GM19043 (cell line): ENCODE data around the gene BMPER.

Experiments used
- ATAC-seq: cut with Tn5 transposase; IDR thresholded peaks from one replicate; pipeline ENCODE4 v1.9.1; 2021; ENCODE audit warnings: low read depth; ENCODE audit not compliant: unreplicated experiment

The BMPER gene

GRCh38 chr7:33919449-33919848 lies 14.1 kb downstream of the BMPER start:
- no peak for ATAC-seq

GRCh38 chr7:33921216-33921938 lies 16.0 kb downstream of the BMPER start:
- ATAC-seq = no peak

DNA sequence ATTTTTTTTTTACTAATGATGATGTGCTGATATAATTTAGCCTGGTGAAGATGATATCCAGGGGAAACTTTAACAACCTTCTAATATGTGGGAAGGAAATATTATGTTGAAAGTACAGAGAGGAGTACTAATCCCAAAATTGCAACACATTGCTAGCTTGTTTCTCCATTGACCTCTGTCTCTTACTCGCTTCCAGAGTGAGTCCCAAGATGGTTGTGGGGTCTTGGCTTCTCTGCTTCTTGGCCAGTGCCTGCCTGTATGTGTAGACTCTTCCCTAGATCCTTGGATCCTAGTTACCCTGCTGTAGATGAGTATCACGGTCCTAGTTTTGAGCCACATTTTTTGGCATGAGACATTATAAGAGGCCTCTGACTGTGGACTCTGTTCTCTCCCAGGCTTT lies 17.5 kb downstream of the BMPER start:
- no peak for ATAC-seq

DNA sequence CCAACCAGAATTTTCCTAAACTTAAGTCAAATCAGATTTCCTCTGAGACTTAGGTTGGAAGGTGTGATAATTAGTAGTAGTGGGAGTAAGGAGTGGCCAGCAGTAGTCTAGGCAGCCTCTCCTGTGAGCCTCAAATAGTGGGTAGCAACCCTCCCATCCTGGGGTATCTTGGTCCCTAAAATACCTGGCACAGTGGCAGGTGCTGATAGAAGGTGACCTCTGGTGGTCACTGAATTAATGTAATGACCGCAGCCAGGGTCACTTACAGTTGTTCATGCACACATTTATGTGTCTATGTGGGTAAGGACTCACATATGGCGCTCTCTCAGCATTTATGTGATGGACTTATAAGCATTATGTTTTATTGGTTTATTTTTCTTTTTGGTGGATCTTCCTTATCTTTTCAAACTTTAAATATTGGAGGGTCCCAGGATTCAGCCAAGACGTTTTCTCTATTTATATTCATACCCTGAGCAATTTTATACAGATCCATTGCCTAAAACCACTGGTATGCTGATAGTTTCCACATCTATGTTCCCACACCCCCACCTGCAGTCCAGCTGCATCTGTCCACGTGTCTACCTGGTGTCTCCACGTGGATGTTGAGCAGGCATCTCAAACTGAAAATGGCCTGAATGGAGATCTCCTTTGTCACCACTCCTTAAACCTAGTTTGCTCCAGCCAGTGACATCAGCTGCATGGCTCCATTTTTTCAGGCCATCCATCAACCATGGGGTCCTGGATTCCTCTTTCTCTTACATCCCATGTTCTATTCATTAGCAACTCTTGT lies 18.3 kb downstream of the BMPER start:
- ATAC-seq = no peak

DNA sequence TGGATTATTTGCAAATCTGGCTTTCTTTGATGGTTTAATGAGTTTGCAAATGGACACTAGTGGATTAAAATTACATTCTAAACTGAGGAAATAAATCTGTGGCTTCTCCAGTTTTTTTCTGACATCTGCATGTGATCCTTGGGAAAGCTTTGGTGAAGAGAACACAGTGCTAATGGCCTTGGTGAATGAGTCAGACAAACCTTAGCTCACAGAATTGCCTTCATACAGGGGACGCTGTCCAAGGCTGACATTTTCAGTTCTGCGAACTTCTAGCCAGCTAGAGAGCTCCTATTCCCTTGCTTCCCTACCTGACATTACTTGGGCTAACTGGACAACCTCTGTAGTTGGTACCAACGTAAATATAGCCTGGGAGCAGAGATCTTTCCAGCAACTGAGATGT lies 21.2 kb downstream of the BMPER start:
- no peak for ATAC-seq

- ATAC-seq = no peak
Measured at GRCh38 chr7:33928986-33929385, 23.6 kb downstream of the BMPER start.

DNA sequence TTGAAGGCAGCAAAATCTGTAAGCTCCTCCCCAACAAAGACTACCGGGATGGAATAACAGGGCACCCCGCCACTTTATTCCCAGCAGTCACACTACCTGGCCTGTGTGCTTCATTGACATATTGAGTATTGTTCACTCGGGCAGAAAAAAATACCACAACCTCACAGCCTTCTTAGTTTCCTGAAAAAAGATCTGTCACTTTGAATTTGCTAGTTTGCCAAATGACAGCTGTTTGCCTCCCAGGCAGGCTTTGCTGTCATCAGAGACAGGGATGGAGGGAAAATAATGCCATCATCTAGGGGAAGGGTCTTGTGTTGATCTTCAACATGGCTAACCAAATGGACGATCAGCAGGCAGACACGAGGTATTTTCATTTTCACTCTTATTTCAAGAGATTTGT lies 26.9 kb downstream of the BMPER start:
- no peak for ATAC-seq

GRCh38 chr7:33932832-33933468 lies 27.6 kb downstream of the BMPER start:
- ATAC-seq = peak; percentile 82

DNA sequence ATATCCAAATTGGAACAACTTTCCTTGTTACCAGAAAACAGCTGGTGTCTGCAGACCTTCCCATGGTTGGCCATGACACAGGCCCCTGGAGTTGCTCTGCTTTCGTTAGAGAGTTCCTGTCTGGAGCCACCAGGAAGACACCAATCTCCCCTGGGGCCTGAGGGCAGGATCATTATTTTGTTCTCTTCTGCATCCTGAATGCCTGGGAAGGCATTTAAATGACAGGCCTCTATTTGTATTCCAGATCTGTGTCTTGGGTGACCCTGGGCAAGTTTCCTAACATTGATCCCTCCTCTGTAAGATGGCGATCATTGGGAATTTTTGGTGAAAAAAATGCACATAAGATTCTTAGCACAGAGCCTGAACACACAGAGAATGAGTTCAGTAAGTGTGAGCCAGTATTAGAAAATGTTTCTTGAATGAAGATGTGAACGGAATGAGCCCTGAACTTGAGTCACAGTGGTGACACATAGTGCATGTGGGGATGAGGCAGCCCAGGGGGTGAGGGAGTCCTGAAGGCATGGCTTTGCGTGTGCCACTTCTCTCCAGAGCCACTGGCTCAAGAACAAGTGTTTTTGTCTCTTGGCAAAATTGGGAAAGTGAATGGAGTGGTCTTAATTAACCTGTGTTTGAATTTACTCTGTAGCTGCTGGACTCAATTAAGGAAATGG lies 28.4 kb downstream of the BMPER start:
- ATAC-seq = no peak

DNA sequence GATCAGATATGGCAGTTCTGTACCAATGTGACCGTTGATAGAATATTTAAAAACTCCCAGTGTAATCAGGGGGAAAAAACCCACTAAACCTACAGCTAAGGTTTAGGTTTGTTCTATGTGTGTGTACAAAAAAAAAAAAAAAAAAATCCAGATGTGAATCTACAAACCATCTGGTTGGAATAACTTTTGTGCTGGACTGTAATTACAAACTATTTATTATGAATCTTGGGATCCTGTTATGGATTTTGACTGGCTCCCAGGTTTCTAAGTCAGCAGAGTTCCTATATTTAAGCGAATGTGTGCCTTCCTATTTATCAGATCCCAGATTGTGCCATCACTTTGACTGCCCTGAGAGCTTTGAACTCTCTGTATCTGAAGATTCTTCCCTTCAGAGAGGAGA lies 29.1 kb downstream of the BMPER start:
- ATAC-seq = no peak

DNA sequence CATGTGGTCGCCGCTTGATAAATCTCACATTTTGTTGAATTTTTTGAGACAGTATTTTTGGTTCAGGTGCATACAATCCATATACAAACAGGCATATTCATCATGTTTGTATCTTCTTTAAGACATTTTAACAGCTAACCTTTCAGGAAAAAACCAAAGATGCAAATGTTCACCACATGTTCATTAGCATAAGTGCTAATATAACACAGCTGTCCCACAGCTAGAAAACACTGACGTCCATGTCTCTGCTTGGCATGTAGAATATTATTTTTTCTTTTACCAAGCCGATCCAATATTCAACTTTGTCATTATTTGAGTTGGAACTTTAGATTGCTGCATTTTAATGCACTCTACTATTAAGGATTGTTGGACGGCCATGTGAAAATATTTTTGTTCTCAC lies 31.2 kb downstream of the BMPER start:
- ATAC-seq = no peak

DNA sequence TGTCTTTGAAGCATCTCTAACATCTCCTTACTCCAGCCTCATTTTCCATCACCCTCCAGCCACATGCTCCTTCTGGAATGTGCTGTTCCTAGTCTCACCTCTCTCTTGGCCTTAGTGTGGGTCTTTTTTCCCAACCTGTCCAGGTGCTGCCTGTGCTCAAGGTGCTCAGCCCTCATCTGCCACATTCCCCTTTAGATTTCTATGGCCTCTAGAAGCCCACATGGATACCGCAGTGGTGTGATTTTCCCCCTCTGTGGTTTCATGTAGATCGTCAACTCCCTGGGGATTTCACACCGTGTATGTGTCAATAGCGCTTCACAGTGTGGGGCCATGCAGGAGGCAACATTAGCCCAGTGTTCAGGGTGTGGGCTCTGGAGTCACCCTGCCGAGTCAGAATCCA lies 32.5 kb downstream of the BMPER start:
- no peak for ATAC-seq

DNA sequence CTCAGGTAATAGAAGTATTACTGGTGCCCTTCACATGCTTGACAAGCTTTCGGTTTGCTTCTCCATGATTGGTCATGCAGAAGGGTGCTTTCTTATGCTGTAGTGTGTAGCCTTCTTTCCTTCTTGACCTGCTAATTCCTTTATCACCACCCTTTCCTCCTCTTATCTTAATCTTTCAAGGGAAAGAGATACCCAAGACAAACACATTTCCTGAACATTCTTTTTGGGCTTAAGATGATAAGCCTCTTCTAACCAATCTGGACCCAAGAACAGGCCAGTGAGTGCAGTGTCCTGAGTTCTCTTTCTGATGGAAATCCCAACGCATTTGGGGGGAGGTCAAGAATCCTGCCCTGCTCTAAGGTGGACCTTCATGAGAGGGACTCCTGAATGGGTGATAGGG lies 33.8 kb downstream of the BMPER start:
- ATAC-seq = no peak

GRCh38 chr7:33940503-33940902 lies 35.2 kb downstream of the BMPER start:
- no peak for ATAC-seq

GRCh38 chr7:33941418-33941817 lies 36.1 kb downstream of the BMPER start:
- no peak for ATAC-seq

DNA sequence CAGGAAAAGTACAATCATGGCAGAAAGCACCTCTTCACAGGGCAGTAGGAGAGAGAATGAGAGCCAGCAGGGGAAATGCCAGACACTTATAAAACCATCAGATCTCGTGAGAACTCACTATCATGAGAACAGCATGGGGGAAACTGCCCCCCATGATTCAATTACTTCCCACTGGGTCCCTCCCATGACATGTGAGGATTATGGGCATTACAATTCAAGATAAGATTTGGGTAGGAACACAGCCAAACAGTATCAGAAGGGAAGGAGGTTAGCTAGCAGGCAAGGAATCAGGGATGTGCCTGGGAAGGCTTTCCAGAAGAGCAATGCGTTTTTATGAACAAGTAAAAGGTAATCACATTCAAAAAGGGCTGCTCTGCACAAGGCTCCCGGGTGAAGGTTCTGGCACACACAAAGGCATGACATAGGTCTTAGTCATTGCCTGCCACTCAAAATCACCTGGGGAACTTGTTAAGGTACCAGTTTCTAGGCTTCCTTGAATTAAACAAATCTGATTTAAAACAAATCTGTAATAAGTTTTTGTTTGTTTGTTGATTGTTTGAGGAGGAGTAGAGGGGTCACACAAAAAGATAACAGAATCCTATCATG lies 40.9 kb downstream of the BMPER start:
- ATAC-seq = no peak

GRCh38 chr7:33950047-33950714 lies 44.8 kb downstream of the BMPER start:
- no peak for ATAC-seq

- ATAC-seq = no peak
Measured at GRCh38 chr7:33952824-33953223, 47.5 kb downstream of the BMPER start.

GRCh38 chr7:33958104-33958503 lies 52.8 kb downstream of the BMPER start:
- no peak for ATAC-seq

DNA sequence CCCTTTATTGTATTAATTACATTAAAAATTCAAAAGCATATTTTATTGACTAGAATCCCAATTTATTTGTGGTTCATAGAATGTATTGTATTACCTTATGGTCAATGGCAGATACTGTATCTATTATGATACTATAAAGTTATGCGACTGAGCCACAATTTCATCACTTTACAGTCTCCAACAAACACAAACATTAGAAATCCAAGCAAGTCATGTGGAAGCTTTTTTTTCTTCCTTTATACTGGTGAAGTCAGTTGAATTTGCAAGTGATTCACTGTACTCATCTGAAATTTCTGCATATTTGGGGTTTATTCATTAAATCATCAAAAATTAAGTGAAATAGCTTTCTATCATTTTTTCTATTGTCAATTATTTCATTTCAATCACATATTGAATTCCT lies 54.3 kb downstream of the BMPER start:
- ATAC-seq = no peak
